ENCODE results near the gene PDE10A.

GRCh38 chr6:165580136-165580535 is 82.9 kb downstream of the PDE10A start:
- TF ChIP-seq ZNF277 (CRISPR knock-in tag; IDR thresholded peaks at IDR 0.05; ENCODE audit: borderline replicate concordance) (no peak), CTCF (IDR thresholded peaks at IDR 0.05 in 2 of 3, conservative IDR thresholded peaks at IDR 0.05 in 1 of 3; ENCODE audit: insufficient read depth in 2 of 3, low read depth in 1 of 3, low read length in 3 of 3) (no peak), NFYB (IDR thresholded peaks at IDR 0.05; ENCODE audit: extremely low read depth, insufficient read length) (no peak)
